H1 (cell line): Measurements from ENCODE around the gene VGLL4. TPM values are rescaled to one million over a fixed set of nuclear protein-coding genes. Genes with fewer than 3 reads are reported as not detected.

Experiments used
- CTCF ChIA-PET: fragments of 300-600 bp; sonication (Branson Sonifier 250); formaldehyde crosslinking; loops from one replicate; lab custom pipeline; 2021; ENCODE audit not compliant: partially characterized antibody; lab: Charles Lee
- POLR2A ChIA-PET: fragments of 300-600 bp; sonication (Branson Sonifier 250); formaldehyde crosslinking; loops from one replicate; lab custom pipeline; 2021; ENCODE audit warnings: inconsistent platforms; ENCODE audit not compliant: partially characterized antibody; lab: Charles Lee
- DNase-seq, 2 experiments: peaks; one replicate each; pipeline versions ENCODE4 v3.0.0 to v3.0.0-alpha.2; 2010 to 2022; ENCODE audit warnings: low spot score in 2 of 2, low read depth in 1 of 2, mixed read lengths in 1 of 2
- FAIRE-seq: peaks from 2 replicates; lab custom pipeline; 2011; peaks lifted over from hg19 to GRCh38; lab: Jason Lieb, UNC
- H2AFZ ChIP-seq: 2 replicates; pipeline ENCODE4 v1.8.1; 2012; ENCODE audit warnings: low read length, inconsistent platforms
- H2AK5ac ChIP-seq: 2 replicates; pipeline ENCODE4 v1.6.1; 2013; ENCODE audit warnings: low read depth, low read length
- H2BK120ac ChIP-seq: replicated peaks from 2 replicates; pipeline ENCODE3; 2013; ENCODE audit warnings: low read depth, low read length, inconsistent platforms
- H2BK12ac ChIP-seq: 2 replicates; pipeline ENCODE4 v1.6.1; 2013; ENCODE audit warnings: low read depth, low read length
- H2BK15ac ChIP-seq: 2 replicates; pipeline ENCODE4 v1.6.1; 2013; ENCODE audit warnings: low read length
- H2BK20ac ChIP-seq: 2 replicates; pipeline ENCODE4 v1.6.1; 2013; ENCODE audit warnings: low read length
- H2BK5ac ChIP-seq: 2 replicates; pipeline ENCODE4 v1.6.1; 2013; ENCODE audit warnings: low read depth, low read length
- H3K14ac ChIP-seq: 2 replicates; pipeline ENCODE4 v1.6.1; 2013; ENCODE audit warnings: inconsistent platforms; ENCODE audit not compliant: insufficient read length
- H3K18ac ChIP-seq: 2 replicates; pipeline ENCODE4 v1.6.1; 2013; ENCODE audit warnings: low read length; ENCODE audit errors: extremely low read depth
- H3K23ac ChIP-seq: 2 replicates; pipeline ENCODE4 v1.6.1; 2013; ENCODE audit warnings: inconsistent platforms; ENCODE audit not compliant: insufficient read length
- H3K23me2 ChIP-seq: 2 replicates; pipeline ENCODE4 v1.6.1; 2013; ENCODE audit warnings: low read depth, low read length
- H3K27ac ChIP-seq: 2 replicates; pipeline ENCODE4 v1.6.1; 2011; ENCODE audit warnings: low read depth, low read length, inconsistent platforms
- H3K27me3 ChIP-seq, 4 experiments: replicated peaks in 1 of 4; 1 replicate in 1 of 4; 2 replicates in 3 of 4; pipeline versions ENCODE4 v1.6.1 to v1.8.1; 2011 to 2013; ENCODE audit warnings: low read length in 3 of 4, mild to moderate bottlenecking in 3 of 4, inconsistent platforms in 2 of 4, mixed read lengths in 2 of 4, moderate library complexity in 1 of 4; ENCODE audit not compliant: control insufficient read depth in 3 of 4, insufficient read depth in 3 of 4; ENCODE audit errors: extremely low read depth in 1 of 4
- H3K36me3 ChIP-seq, 4 experiments: 2 replicates each; pipeline versions ENCODE4 v1.6.1 to v1.8.1; 2011 to 2013; ENCODE audit warnings: mild to moderate bottlenecking in 4 of 4, low read length in 3 of 4, moderate library complexity in 2 of 4, control low read depth in 1 of 4, inconsistent platforms in 1 of 4; ENCODE audit not compliant: insufficient read depth in 4 of 4, control insufficient read depth in 2 of 4
- H3K4ac ChIP-seq: replicated peaks from 2 replicates; pipeline ENCODE3; 2013; ENCODE audit warnings: low read length, low read depth, mixed read lengths, inconsistent platforms; ENCODE audit not compliant: insufficient read length
- H3K4me1 ChIP-seq, 4 experiments: replicated peaks in 1 of 4; 1 replicate in 1 of 4; 2 replicates in 3 of 4; pipeline versions ENCODE4 v1.6.1 to v1.8.1; 2011 to 2013; ENCODE audit warnings: low read length in 3 of 4, inconsistent platforms in 2 of 4, mixed read lengths in 1 of 4; ENCODE audit not compliant: insufficient read depth in 4 of 4, control insufficient read depth in 3 of 4
- H3K4me2 ChIP-seq, 2 experiments: 2 replicates each; pipeline versions ENCODE4 v1.6.1 to v1.8.1; 2011 to 2013; ENCODE audit warnings: low read depth in 2 of 2, low read length in 2 of 2, control low read depth in 1 of 2, inconsistent platforms in 1 of 2, mild to moderate bottlenecking in 1 of 2; ENCODE audit not compliant: insufficient read depth in 1 of 2
- H3K4me3 ChIP-seq, 4 experiments: fragments of 200-600, 300-600 bp in 1 of 4; sonication (generic), shearing (Covaris generic), sonication (Bioruptor Twin) in 1 of 4; 2 replicates each; pipeline versions ENCODE4 v1.5.1 to v1.8.1; 2011 to 2016; ENCODE audit warnings: low read length in 4 of 4, low read depth in 3 of 4, control low read depth in 2 of 4, inconsistent platforms in 2 of 4, mild to moderate bottlenecking in 2 of 4, mixed read lengths in 1 of 4, moderate library complexity in 1 of 4; ENCODE audit not compliant: insufficient read depth in 2 of 4; ENCODE audit errors: extremely low read depth in 1 of 4
- H3K56ac ChIP-seq: replicated peaks from 2 replicates; pipeline ENCODE3; 2013; ENCODE audit warnings: low read depth, mild to moderate bottlenecking, mixed read lengths, low read length, inconsistent platforms; ENCODE audit not compliant: insufficient read length
- H3K79me1 ChIP-seq: 2 replicates; pipeline ENCODE4 v1.6.1; 2013; ENCODE audit warnings: low read depth, low read length, control low read depth
- H3K79me2 ChIP-seq, 2 experiments: 2 replicates each; pipeline versions ENCODE4 v1.6.1 to v1.8.1; 2012 to 2013; ENCODE audit warnings: low read length in 2 of 2, mild to moderate bottlenecking in 2 of 2, inconsistent platforms in 1 of 2; ENCODE audit not compliant: insufficient read depth in 2 of 2, control insufficient read depth in 1 of 2
- H3K9ac ChIP-seq, 4 experiments: replicated peaks in 1 of 4; 1 replicate in 1 of 4; 2 replicates in 3 of 4; pipeline versions ENCODE4 v1.6.1 to v1.8.1; 2011 to 2013; ENCODE audit warnings: low read depth in 3 of 4, low read length in 3 of 4, control low read depth in 2 of 4, mild to moderate bottlenecking in 2 of 4, moderate library complexity in 2 of 4, inconsistent platforms in 1 of 4; ENCODE audit errors: extremely low read depth in 1 of 4
- H3K9me3 ChIP-seq, 2 experiments: 2 replicates each; pipeline versions ENCODE4 v1.6.1 to v1.8.1; 2012 to 2013; ENCODE audit warnings: mild to moderate bottlenecking in 2 of 2, moderate library complexity in 2 of 2, control low read depth in 1 of 2, inconsistent platforms in 1 of 2, low read depth in 1 of 2, low read length in 1 of 2, mixed read lengths in 1 of 2; ENCODE audit not compliant: insufficient read depth in 2 of 2
- H4K20me1 ChIP-seq, 2 experiments: replicated peaks in 1 of 2; 2 replicates each; pipeline versions ENCODE3 to v1.8.1; 2011 to 2013; ENCODE audit warnings: inconsistent platforms in 2 of 2, low read length in 2 of 2, mild to moderate bottlenecking in 1 of 2; ENCODE audit not compliant: insufficient read depth in 2 of 2, control insufficient read depth in 1 of 2
- H4K5ac ChIP-seq: 2 replicates; pipeline ENCODE4 v1.6.1; 2013; ENCODE audit warnings: low read length, low read depth, mixed read lengths, inconsistent platforms; ENCODE audit not compliant: insufficient read length
- H4K8ac ChIP-seq: 2 replicates; pipeline ENCODE4 v1.8.0; 2013; ENCODE audit warnings: mild to moderate bottlenecking, moderate library complexity, low read length, inconsistent platforms; ENCODE audit not compliant: insufficient read depth; ENCODE audit errors: extremely low read depth
- H4K91ac ChIP-seq: replicated peaks from 2 replicates; pipeline ENCODE3; 2013; ENCODE audit warnings: low read length, mixed read lengths, inconsistent platforms; ENCODE audit not compliant: insufficient read length
- CBX8 ChIP-seq: fragments of 300-800, 300-1000 bp; sonication (generic); IDR thresholded peaks from 2 replicates; pipeline ENCODE4 v1.7.1; 2016; ENCODE audit warnings: low read depth, low read length, borderline replicate concordance
- CHD1 ChIP-seq: IDR thresholded peaks from 2 replicates; pipeline ENCODE4 v1.6.1; 2012; ENCODE audit warnings: low read depth, low read length, improper control_type of control experiment
- FOSL1 ChIP-seq: IDR thresholded peaks from 2 replicates; pipeline ENCODE4 v1.6.1; 2011; ENCODE audit warnings: mild to moderate bottlenecking, low read depth, low read length, moderate library complexity; ENCODE audit not compliant: insufficient read depth
- HDAC6 ChIP-seq: IDR thresholded peaks from one replicate; pipeline ENCODE4 v1.7.1; 2012; ENCODE audit warnings: low read depth, mild to moderate bottlenecking, inconsistent platforms, low read length, moderate library complexity
- KDM4A ChIP-seq: IDR thresholded peaks from one replicate; pipeline ENCODE4 v1.7.1; 2012; ENCODE audit warnings: low read depth, mild to moderate bottlenecking, moderate library complexity, low read length, inconsistent platforms; ENCODE audit not compliant: severe bottlenecking
- KDM5A ChIP-seq: fragments of 200-600 bp; IDR thresholded peaks from 2 replicates; pipeline ENCODE4 v1.7.1; 2012; ENCODE audit warnings: mild to moderate bottlenecking, low read length, inconsistent platforms, mixed read lengths
- NANOG ChIP-seq: IDR thresholded peaks from 2 replicates; pipeline ENCODE4 v1.6.1; 2011; ENCODE audit warnings: low read length, low read depth, mild to moderate bottlenecking, inconsistent platforms; ENCODE audit not compliant: insufficient read depth, poor library complexity, severe bottlenecking
- POLR2A ChIP-seq, 2 experiments: IDR thresholded peaks; 1 replicate in 1 of 2; 2 replicates in 1 of 2; pipeline ENCODE4 v1.6.1; 2011; ENCODE audit warnings: low read depth in 2 of 2, low read length in 2 of 2, mild to moderate bottlenecking in 2 of 2; ENCODE audit errors: control extremely low read depth in 1 of 2
- RNF2 ChIP-seq: fragments of 200-900, 300-1000 bp; sonication (generic); IDR thresholded peaks from 2 replicates; pipeline ENCODE4 v1.7.1; 2016; ENCODE audit warnings: borderline replicate concordance, low read depth, mild to moderate bottlenecking, antibody characterized with exemption, low read length; ENCODE audit not compliant: poor library complexity, severe bottlenecking; ENCODE audit errors: missing control alignments
- RXRA ChIP-seq: IDR thresholded peaks from 2 replicates; pipeline ENCODE4 v1.6.1; 2011; ENCODE audit warnings: low read depth, mild to moderate bottlenecking, low read length, moderate library complexity; ENCODE audit not compliant: insufficient read depth
- SIRT6 ChIP-seq: IDR thresholded peaks from one replicate; pipeline ENCODE4 v1.7.1; 2012; ENCODE audit warnings: low read length, inconsistent platforms
- SP1 ChIP-seq: IDR thresholded peaks from 2 replicates; pipeline ENCODE4 v1.6.1; 2011; ENCODE audit warnings: low read depth, low read length
- SP2 ChIP-seq: IDR thresholded peaks from 2 replicates; pipeline ENCODE4 v1.6.1; 2012; ENCODE audit warnings: mild to moderate bottlenecking, low read length, inconsistent platforms
- TAF1 ChIP-seq: IDR thresholded peaks from 2 replicates; pipeline ENCODE4 v1.6.1; 2011; ENCODE audit warnings: mild to moderate bottlenecking, low read depth, low read length
- WGBS, 2 experiments: shearing (Covaris generic) in 1 of 2; methylation state at CpG; one replicate each; pipeline versions ENCODE4 v1.1.6 to v1.1.7; 2013 to 2015; ENCODE audit warnings: low lambda C conversion rate in 2 of 2, mixed read lengths in 2 of 2, inconsistent platforms in 1 of 2, low coverage in 1 of 2, missing lambda C conversion rate in 1 of 2; ENCODE audit not compliant: insufficient replicate concordance in 2 of 2, insufficient coverage in 1 of 2, insufficient read length in 1 of 2; ENCODE audit errors: extremely low coverage in 1 of 2, missing lambda C conversion rate in 1 of 2; 5-methylcytosine and 5-hydroxymethylcytosine counted together
- polyA plus RNA-seq, 7 experiments: library from polyadenylated mRNA; depleted of rRNA in 3 of 7; stranded (reverse) in 5 of 7; unstranded in 2 of 7; fragments of >200 nt in 5 of 7; fragments of 200-250 nt in 2 of 7; gene quantifications; 1 replicate in 5 of 7; 2 replicates in 1 of 7; 4 replicates in 1 of 7; pipeline versions ENCODE4 v1.2.1 to v1.2.3, GENCODE V29; 2011 to 2013; ENCODE audit warnings: missing spikeins in 2 of 7, mixed read lengths in 2 of 7
- total RNA-seq: library from RNA; stranded (reverse); fragmentation: NEBNext Ultra II Directional; extraction: Animal tissue kit (Norgen Biotek cat#: 25700); gene quantifications from 2 replicates; pipeline ENCODE4 v1.2.1, GENCODE V29; 2021

VGLL4 gene
- total and polyA plus RNA-seq, 2 of the 8 experiments (the other 6 are each of a cell fraction or from before 2014, with no cell fraction given): 45.1 to 50.0 TPM

GRCh38 chr3:11625376-11626083 is 18.2 kb downstream of the VGLL4 start:
- Histone ChIP-seq H3K27me3 (no peaks in the 10 kb centered on the region), H2AFZ (no peak overlapping the region), H3K9me3 (no peaks in the 10 kb centered on the region), H3K9ac (no peak overlapping the region), H2BK15ac (no peak overlapping the region), H3K56ac (no peak overlapping the region), H4K20me1 (peaks cover 7 to 16% of the 10 kb centered on the region in 2 experiments), H3K4me2 (no peak overlapping the region), H2AK5ac (no peak overlapping the region), H3K4me3 (no peak overlapping the region), H3K79me2 (peaks cover 10 to 99% of the 10 kb centered on the region in 2 experiments), H3K23ac (no peak overlapping the region), H3K14ac (no peak overlapping the region), H3K18ac (no peak overlapping the region), H3K27ac (no peak overlapping the region), H3K79me1 (peaks cover 6% of the 10 kb centered on the region), H4K8ac (no peak overlapping the region), H4K91ac (no peak overlapping the region), H3K23me2 (no peaks in the 10 kb centered on the region), H3K4ac (no peak overlapping the region), H4K5ac (no peak overlapping the region), H2BK120ac (no peak overlapping the region), H2BK20ac (no peak overlapping the region), H2BK5ac (no peak overlapping the region), H2BK12ac (no peak overlapping the region), H3K4me1 (peaks cover 0 to 2% (median under 1%) of the 10 kb centered on the region in 4 experiments; a peak in 2 of 7 replicates), H3K36me3 (no peaks in the 10 kb centered on the region)
- ChIA-PET POLR2A (interaction anchor here (1.1 to 1.4 kb wide), 2 partner anchors 10 to 67 kb away, joined by 3 read pairs; no protein-coding TSS in a partner anchor), CTCF (interaction anchor here (3.8 kb wide), 1 partner anchor 9 kb away, joined by 18 read pairs; no protein-coding TSS in a partner anchor)
- DNase-seq (no peak), FAIRE-seq (no peak)
- WGBS, 2 experiments: 83% methylated on average over 5 of the region's 5 CpGs; no CpG with 5 or more reads in 1 of the 2 experiments
- no peak for TF ChIP-seq HDAC6
- no peak for TF ChIP-seq CBX8
- no peak for TF ChIP-seq NANOG
- TF ChIP-seq SIRT6: no peak
- TF ChIP-seq POLR2A (IDR thresholded peaks at IDR 0.05; ENCODE audit: control extremely low read depth in 1 of 2, low read depth in 2 of 2, low read length in 2 of 2): no peak
- TF ChIP-seq KDM5A: no peak
- no peak for TF ChIP-seq CHD1
- no peak for TF ChIP-seq RNF2
- TF ChIP-seq SP2: no peak
- TF ChIP-seq SP1: no peak
- no peak for TF ChIP-seq TAF1
- no peak for TF ChIP-seq KDM4A
- TF ChIP-seq RXRA: no peak
- no peak for TF ChIP-seq FOSL1
